BE2C (cell line): Measurements from ENCODE around the gene GRIN3B.

Experiments used
- DNase-seq: peaks from one replicate; pipeline ENCODE4 v3.0.0-alpha.2; 2020
- H3K27me3 ChIP-seq: fragments of 250-450 bp; sonication (Bioruptor Pico); 2 replicates; pipeline ENCODE4 v1.5.1; 2020; ENCODE audit warnings: mild to moderate bottlenecking
- H3K36me3 ChIP-seq: fragments of 250-450 bp; sonication (Bioruptor Pico); 2 replicates; pipeline ENCODE4 v1.5.1; 2020; ENCODE audit warnings: mild to moderate bottlenecking
- H3K4me1 ChIP-seq: fragments of 250-450 bp; sonication (Bioruptor Pico); 2 replicates; pipeline ENCODE4 v1.5.1; 2020
- H3K4me3 ChIP-seq: 2 replicates; pipeline ENCODE4 v1.5.1; 2011; ENCODE audit warnings: low read depth, low read length
- H3K9me3 ChIP-seq: fragments of 250-450 bp; sonication (Bioruptor Pico); 2 replicates; pipeline ENCODE4 v1.5.1; 2020
- CTCF ChIP-seq: IDR thresholded peaks from 2 replicates; pipeline ENCODE4 v1.5.1; 2012; ENCODE audit warnings: mild to moderate bottlenecking, low read depth, low read length

GRIN3B gene

GRCh38 chr19:1015061-1015781 lies 15.0 kb downstream of the GRIN3B start:
- H3K27me3 ChIP-seq, result no peaks in the 10 kb centered on the region
- TF ChIP-seq CTCF, result no peak
- no peak overlapping the region for H3K4me3 ChIP-seq
- peaks cover 46% of the 10 kb centered on the region for H3K36me3 ChIP-seq
- DNase-seq, result no peak
- H3K4me1 ChIP-seq, result peaks cover 7% of the 10 kb centered on the region
- no peaks in the 10 kb centered on the region for H3K9me3 ChIP-seq

- Histone ChIP-seq H3K4me3 (no peak overlapping the region), H3K36me3 (peaks cover 38% of the 10 kb centered on the region), H3K27me3 (no peaks in the 10 kb centered on the region), H3K4me1 (peaks cover 7% of the 10 kb centered on the region), H3K9me3 (no peaks in the 10 kb centered on the region)
- DNase-seq, result no peak
- TF ChIP-seq CTCF, result no peak
Observed at GRCh38 chr19:1015782-1016646, 15.8 kb downstream of the GRIN3B start.

- Histone ChIP-seq H3K9me3 (no peaks in the 10 kb centered on the region), H3K27me3 (no peaks in the 10 kb centered on the region), H3K4me3 (no peak overlapping the region), H3K36me3 (peaks cover 36% of the 10 kb centered on the region), H3K4me1 (peaks cover 7% of the 10 kb centered on the region)
- no peak for TF ChIP-seq CTCF
- no peak for DNase-seq
Observed at GRCh38 chr19:1016647-1017114, 16.5 kb downstream of the GRIN3B start.

- Histone ChIP-seq H3K9me3 (no peaks in the 10 kb centered on the region), H3K36me3 (peaks cover 30% of the 10 kb centered on the region), H3K4me1 (peaks cover 7% of the 10 kb centered on the region), H3K4me3 (no peak overlapping the region), H3K27me3 (no peaks in the 10 kb centered on the region)
- no peak for TF ChIP-seq CTCF
- DNase-seq, result no peak
Observed at GRCh38 chr19:1017115-1017905, 17.1 kb downstream of the GRIN3B start.

- Histone ChIP-seq H3K4me3 (no peak overlapping the region), H3K36me3 (peaks cover 25% of the 10 kb centered on the region)
Observed at GRCh38 chr19:1017906-1018305, 17.7 kb downstream of the GRIN3B start.

More at GRCh38 chr19:1017906-1018305, 17.7 kb downstream of the GRIN3B start:
- TF ChIP-seq CTCF, result no peak
- H3K9me3 ChIP-seq, result no peaks in the 10 kb centered on the region
- H3K27me3 ChIP-seq, result no peaks in the 10 kb centered on the region
- no peak for DNase-seq
- peaks cover 7% of the 10 kb centered on the region for H3K4me1 ChIP-seq
